Stomach smooth muscle (tissue), 2 donors: Measurements from ENCODE around the gene UBE2O.

Source experiments
- H3K27ac ChIP-seq: one replicate; pipeline ENCODE4 v1.7.0; 2013; ENCODE audit warnings: mild to moderate bottlenecking, low read length, inconsistent platforms
- H3K27me3 ChIP-seq, 2 donors: one replicate each; pipeline ENCODE4 v1.7.0; 2013; ENCODE audit warnings: low read length in 2 of 2; ENCODE audit not compliant: insufficient read depth in 2 of 2, control insufficient read depth in 1 of 2
- H3K36me3 ChIP-seq, 2 donors: one replicate each; pipeline ENCODE4 v1.7.0; 2013; ENCODE audit warnings: low read length in 2 of 2; ENCODE audit not compliant: control insufficient read depth in 2 of 2, insufficient read depth in 2 of 2
- H3K4me1 ChIP-seq: one replicate; pipeline ENCODE4 v1.7.0; 2013; ENCODE audit warnings: low read length; ENCODE audit not compliant: control insufficient read depth, insufficient read depth
- H3K4me3 ChIP-seq, 2 donors: one replicate each; pipeline ENCODE4 v1.7.0; 2013; ENCODE audit warnings: low read length in 2 of 2
- H3K9ac ChIP-seq, 2 donors: one replicate each; pipeline ENCODE4 v1.7.0; 2013; ENCODE audit warnings: low read length in 2 of 2, mild to moderate bottlenecking in 1 of 2
- H3K9me3 ChIP-seq, 2 donors: one replicate each; pipeline ENCODE4 v1.7.0; 2013; ENCODE audit warnings: low read length in 2 of 2; ENCODE audit not compliant: control insufficient read depth in 2 of 2
- donor health status: healthy.
- donor health status: Pancreatic carcinoma.

Gene UBE2O

GRCh38 chr17:76446449-76447231 lies 6.3 kb downstream of the UBE2O start:
- Histone ChIP-seq H3K9me3 (no peaks in the 10 kb centered on the region), H3K4me3 (no peak overlapping the region), H3K9ac (no peak overlapping the region), H3K36me3 (no peaks in the 10 kb centered on the region), H3K27me3 (no peaks in the 10 kb centered on the region), H3K27ac (no peak overlapping the region), H3K4me1 (peaks cover 20% of the 10 kb centered on the region)

- H3K9ac ChIP-seq: no peak overlapping the region
- no peak overlapping the region for H3K27ac ChIP-seq
Observed at GRCh38 chr17:76445697-76446448, 7.1 kb downstream of the UBE2O start.

GRCh38 chr17:76444518-76445311 lies 8.2 kb downstream of the UBE2O start:
- H3K27ac ChIP-seq: no peak overlapping the region
- no peak overlapping the region for H3K9ac ChIP-seq
- peaks cover 19% of the 10 kb centered on the region for H3K4me1 ChIP-seq

More at GRCh38 chr17:76445697-76446448, 7.1 kb downstream of the UBE2O start:
- Histone ChIP-seq H3K4me3 (no peak overlapping the region), H3K9me3 (no peaks in the 10 kb centered on the region), H3K4me1 (peaks cover 19% of the 10 kb centered on the region), H3K27me3 (no peaks in the 10 kb centered on the region), H3K36me3 (no peaks in the 10 kb centered on the region)

GRCh38 chr17:76442341-76443338 lies 10.3 kb downstream of the UBE2O start:
- Histone ChIP-seq H3K27me3 (no peaks in the 10 kb centered on the region), H3K36me3 (no peaks in the 10 kb centered on the region), H3K9me3 (no peaks in the 10 kb centered on the region), H3K27ac (no peak overlapping the region), H3K9ac (no peak overlapping the region), H3K4me1 (peaks cover 12% of the 10 kb centered on the region), H3K4me3 (no peak overlapping the region)

More at GRCh38 chr17:76444518-76445311, 8.2 kb downstream of the UBE2O start:
- no peaks in the 10 kb centered on the region for H3K36me3 ChIP-seq
- no peaks in the 10 kb centered on the region for H3K9me3 ChIP-seq
- no peak overlapping the region for H3K4me3 ChIP-seq
- no peaks in the 10 kb centered on the region for H3K27me3 ChIP-seq

DNA sequence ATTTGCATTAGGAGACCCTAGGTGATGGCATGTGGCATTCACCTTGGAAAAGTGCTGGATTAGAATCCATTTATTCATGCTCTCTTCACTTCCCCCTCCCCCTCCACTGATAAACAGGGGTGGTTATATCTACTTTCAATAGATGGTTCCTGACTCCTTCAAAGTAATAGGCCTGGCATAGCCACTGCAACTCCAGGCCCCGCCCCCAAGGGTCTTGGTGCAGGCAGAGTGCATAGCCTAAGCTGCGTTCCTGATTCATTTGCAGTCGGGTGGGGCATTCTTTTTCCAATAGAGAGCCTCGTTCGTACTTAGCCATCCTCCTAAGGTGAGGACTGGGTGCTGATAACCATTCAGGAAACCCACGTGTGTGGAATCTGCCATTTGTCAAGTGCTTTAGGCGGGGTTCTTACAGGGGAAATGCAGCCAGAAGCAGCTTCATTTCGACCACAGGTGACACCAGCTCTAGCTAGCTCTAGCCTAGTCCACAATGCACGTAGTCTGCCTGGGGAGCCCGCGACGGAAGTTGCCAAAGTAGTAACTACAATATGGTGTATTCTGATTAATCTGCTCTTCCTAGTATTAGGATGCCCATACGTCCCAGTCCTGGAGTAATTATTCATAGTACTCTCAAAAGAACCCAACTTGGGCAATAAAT lies 11.1 kb downstream of the UBE2O start:
- H3K9ac ChIP-seq: no peak overlapping the region
- no peaks in the 10 kb centered on the region for H3K27me3 ChIP-seq
- no peaks in the 10 kb centered on the region for H3K9me3 ChIP-seq
- no peak overlapping the region for H3K27ac ChIP-seq
- no peaks in the 10 kb centered on the region for H3K36me3 ChIP-seq
- no peak overlapping the region for H3K4me3 ChIP-seq
- H3K4me1 ChIP-seq: peaks cover 4% of the 10 kb centered on the region

- no peaks in the 10 kb centered on the region for H3K4me1 ChIP-seq
- H3K9ac ChIP-seq: no peak overlapping the region
- H3K27ac ChIP-seq: no peak overlapping the region
- H3K4me3 ChIP-seq: no peak overlapping the region
- no peaks in the 10 kb centered on the region for H3K27me3 ChIP-seq
- no peaks in the 10 kb centered on the region for H3K9me3 ChIP-seq
- H3K36me3 ChIP-seq: no peaks in the 10 kb centered on the region
Observed at GRCh38 chr17:76440751-76441362, 12.1 kb downstream of the UBE2O start.

DNA sequence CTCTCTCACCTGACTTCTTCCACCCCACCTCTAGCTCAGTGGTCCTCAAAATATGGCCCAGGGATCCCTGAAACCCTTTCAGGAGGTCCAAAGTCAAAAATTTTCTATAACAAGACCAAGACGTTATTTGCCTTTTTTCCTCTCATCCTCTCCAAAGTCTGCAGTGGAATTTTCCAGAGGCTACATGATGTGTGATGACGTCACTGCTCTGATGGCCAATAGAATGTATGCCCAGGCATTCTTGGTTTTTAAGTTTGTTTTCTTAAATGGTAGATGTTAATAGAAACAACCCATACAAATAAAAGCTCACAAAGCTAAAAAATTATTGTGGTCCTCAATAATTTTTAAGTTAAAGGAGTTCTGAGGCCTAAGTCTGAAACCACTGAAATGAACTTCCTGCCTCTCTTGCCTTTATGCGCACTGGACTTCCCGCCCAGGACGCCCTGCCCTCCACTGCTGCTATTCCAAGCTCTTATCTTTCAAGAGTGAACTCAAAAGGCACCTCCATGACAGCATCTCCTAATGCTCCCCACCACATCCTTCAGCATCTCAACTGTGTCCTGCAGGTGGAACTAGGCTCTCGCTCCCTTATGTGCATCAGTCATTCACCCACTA lies 13.5 kb downstream of the UBE2O start:
- no peak overlapping the region for H3K9ac ChIP-seq
- no peaks in the 10 kb centered on the region for H3K27me3 ChIP-seq
- no peaks in the 10 kb centered on the region for H3K9me3 ChIP-seq
- H3K4me1 ChIP-seq: no peaks in the 10 kb centered on the region
- no peak overlapping the region for H3K4me3 ChIP-seq
- H3K27ac ChIP-seq: no peak overlapping the region
- peaks cover 0 to 2% of the 10 kb centered on the region in 2 donors for H3K36me3 ChIP-seq

- peaks cover 2% of the 10 kb centered on the region for H3K4me1 ChIP-seq
- no peak overlapping the region for H3K27ac ChIP-seq
- no peak overlapping the region for H3K9ac ChIP-seq
- H3K27me3 ChIP-seq: no peaks in the 10 kb centered on the region
- H3K36me3 ChIP-seq: peaks cover 0 to 4% of the 10 kb centered on the region in 2 donors
- no peak overlapping the region for H3K4me3 ChIP-seq
- no peaks in the 10 kb centered on the region for H3K9me3 ChIP-seq
Observed at GRCh38 chr17:76438906-76439305, 14.0 kb downstream of the UBE2O start.
